ENCODE measurements around the gene FAHD1. TPM values are rescaled to one million over a fixed set of nuclear protein-coding genes. Genes with fewer than 3 reads are reported as not detected.

The FAHD1 gene
- total RNA-seq, 4 donors from 2014 or later, result 20.4 to 43.2 (median 39.5) TPM

GRCh38 chr16:1782408-1783264, 44.4 kb upstream of the FAHD1 start, which contains the start of the genes NUBP2 and SPSB3:
NUBP2 (plus strand) TSS chr16:1782960; CDS start chr16:1783021, 61 bp downstream.
SPSB3 (minus strand) TSS chr16:1782571; CDS start chr16:1781483, 1,088 bp downstream.
- no CpG with 5 or more reads among the region's 102 CpGs for whole genome bisulfite sequencing
- Histone ChIP-seq H3K4me1 (peaks cover 30 to 76% (median 55%) of the 10 kb centered on the region in 4 donors), H3K9me3 (no peaks in the 10 kb centered on the region), H3K4me3 (peak within 1 kb of the TSS; percentile 92 to 99 (median 96)), H3K27ac (replicated peaks in 1 of 4) (peak within 1 kb of the TSS; percentile 87 to 99 (median 90)), H3K27me3 (no peaks in the 10 kb centered on the region), H3K36me3 (peaks cover 10 to 63% (median 61%) of the 10 kb centered on the region in 4 donors)
- intact Hi-C loops (cut with DNase I), result loop anchor here (1.0 kb wide), 1 partner anchor 9 kb away; the partner anchor contains the start of gene MRPS34
- TF ChIP-seq EP300 (IDR thresholded peaks at IDR 0.05), result no peak
- peak; percentile 85 to 89 for TF ChIP-seq POLR2AphosphoS5 (IDR thresholded peaks at IDR 0.05)
- no peak for TF ChIP-seq POLR2A (IDR thresholded peaks at IDR 0.05; ENCODE audit: low read depth)
- TF ChIP-seq, protein P1, sequence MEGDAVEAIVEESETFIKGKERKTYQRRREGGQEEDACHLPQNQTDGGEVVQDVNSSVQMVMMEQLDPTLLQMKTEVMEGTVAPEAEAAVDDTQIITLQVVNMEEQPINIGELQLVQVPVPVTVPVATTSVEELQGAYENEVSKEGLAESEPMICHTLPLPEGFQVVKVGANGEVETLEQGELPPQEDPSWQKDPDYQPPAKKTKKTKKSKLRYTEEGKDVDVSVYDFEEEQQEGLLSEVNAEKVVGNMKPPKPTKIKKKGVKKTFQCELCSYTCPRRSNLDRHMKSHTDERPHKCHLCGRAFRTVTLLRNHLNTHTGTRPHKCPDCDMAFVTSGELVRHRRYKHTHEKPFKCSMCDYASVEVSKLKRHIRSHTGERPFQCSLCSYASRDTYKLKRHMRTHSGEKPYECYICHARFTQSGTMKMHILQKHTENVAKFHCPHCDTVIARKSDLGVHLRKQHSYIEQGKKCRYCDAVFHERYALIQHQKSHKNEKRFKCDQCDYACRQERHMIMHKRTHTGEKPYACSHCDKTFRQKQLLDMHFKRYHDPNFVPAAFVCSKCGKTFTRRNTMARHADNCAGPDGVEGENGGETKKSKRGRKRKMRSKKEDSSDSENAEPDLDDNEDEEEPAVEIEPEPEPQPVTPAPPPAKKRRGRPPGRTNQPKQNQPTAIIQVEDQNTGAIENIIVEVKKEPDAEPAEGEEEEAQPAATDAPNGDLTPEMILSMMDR (IDR thresholded peaks at IDR 0.05), result peak in 2 of 3 experiments; percentile 12 to 14
- peak; percentile 100 for DNase-seq (ENCODE audit: extremely low spot score)

DNA sequence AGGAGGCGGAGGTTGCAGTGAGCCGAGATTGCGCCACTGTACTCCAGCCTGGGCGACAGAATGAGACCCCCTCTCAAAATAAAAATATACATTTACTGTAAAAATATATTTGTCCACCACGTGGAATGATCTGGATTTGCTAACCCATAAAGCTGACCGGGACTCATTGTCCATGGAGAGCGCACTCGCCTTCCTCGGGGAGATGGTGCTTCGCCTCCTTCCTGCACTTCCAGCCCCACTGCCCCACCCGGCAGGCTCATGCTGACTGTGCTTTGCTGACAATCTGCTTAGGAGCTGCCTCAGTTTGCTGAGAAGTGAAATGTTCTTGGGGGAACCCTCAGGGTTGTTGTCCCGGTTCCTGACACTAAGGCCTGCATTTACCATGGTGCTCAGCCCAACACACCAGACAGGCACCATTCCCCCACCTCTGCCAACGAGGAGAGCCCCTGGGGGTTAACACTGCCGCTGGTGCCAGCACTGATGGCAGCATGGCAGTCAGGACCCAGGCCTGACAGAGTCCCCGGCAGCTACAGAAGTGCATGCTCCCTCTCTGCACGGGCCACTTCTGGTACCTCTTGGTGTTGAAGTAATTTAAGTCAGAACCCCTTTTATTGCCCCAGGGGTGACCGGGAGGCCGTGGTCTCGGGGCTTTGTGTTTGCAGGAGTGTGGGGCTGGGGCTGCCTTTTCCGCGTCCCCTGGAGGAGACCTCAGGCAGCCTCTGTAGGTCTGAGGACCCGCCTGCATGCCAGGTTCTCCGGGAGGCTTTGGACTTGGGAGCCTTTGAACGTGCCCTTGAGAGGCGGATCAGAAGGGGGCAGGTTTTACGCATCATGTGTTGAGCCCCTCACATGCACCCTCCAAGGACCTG, 41.8 kb upstream of the FAHD1 start:
- H3K9me3 ChIP-seq, result no peaks in the 10 kb centered on the region
- intact Hi-C loops (cut with DNase I), result loop anchor here (5.0 kb wide), 1 partner anchor 37 kb away; no protein-coding TSS in a partner anchor
- 89% methylated on average over 14 of the region's 26 CpGs for WGBS
- H3K27me3 ChIP-seq, result no peaks in the 10 kb centered on the region
- H3K36me3 ChIP-seq, result peaks cover 15 to 64% (median 62%) of the 10 kb centered on the region in 4 donors
- H3K4me3 ChIP-seq, result no peak overlapping the region
- H3K27ac ChIP-seq (replicated peaks in 1 of 4), result no peak overlapping the region
- TF ChIP-seq, protein P1 (IDR thresholded peaks at IDR 0.05), result no peak
- TF ChIP-seq POLR2A (IDR thresholded peaks at IDR 0.05; ENCODE audit: low read depth) (no peak), POLR2AphosphoS5 (IDR thresholded peaks at IDR 0.05) (no peak)
- peaks cover 26 to 62% (median 43%) of the 10 kb centered on the region in 4 donors for H3K4me1 ChIP-seq
- no peak for DNase-seq (ENCODE audit: extremely low spot score)

DNA sequence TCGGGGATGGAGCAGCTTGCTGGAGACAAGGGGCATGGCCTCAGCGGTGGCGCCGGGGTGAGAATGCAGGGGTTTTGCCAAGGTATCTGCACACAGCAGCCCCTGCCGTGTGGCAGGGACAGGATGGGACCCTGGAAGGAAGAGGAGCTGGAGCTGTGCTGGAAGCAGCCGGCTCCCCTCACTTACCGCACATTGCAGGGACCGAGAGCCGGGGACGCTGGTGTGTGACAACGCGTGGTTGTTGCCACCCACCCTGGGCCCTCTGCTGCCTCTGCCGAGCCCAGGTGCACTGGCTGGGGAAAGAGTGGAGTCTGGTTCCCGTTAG, 41.2 kb upstream of the FAHD1 start:
- Histone ChIP-seq H3K9me3 (no peaks in the 10 kb centered on the region), H3K36me3 (peaks cover 15 to 63% (median 62%) of the 10 kb centered on the region in 4 donors), H3K27ac (replicated peaks in 1 of 4) (no peak overlapping the region), H3K27me3 (no peaks in the 10 kb centered on the region), H3K4me1 (peaks cover 21 to 56% (median 37%) of the 10 kb centered on the region in 4 donors), H3K4me3 (no peak overlapping the region)
- DNase-seq (ENCODE audit: extremely low spot score), result no peak
- intact Hi-C loops (cut with DNase I), result loop anchor here (5.0 kb wide), 1 partner anchor 36 kb away; no protein-coding TSS in a partner anchor
- 84% methylated on average over 13 of the region's 14 CpGs for WGBS
- TF ChIP-seq POLR2AphosphoS5 (IDR thresholded peaks at IDR 0.05), result no peak
- TF ChIP-seq POLR2A (IDR thresholded peaks at IDR 0.05; ENCODE audit: low read depth), result no peak
- TF ChIP-seq, protein P1 (IDR thresholded peaks at IDR 0.05), result no peak
- TF ChIP-seq EP300 (IDR thresholded peaks at IDR 0.05), result no peak

- H3K36me3 ChIP-seq, result peaks cover 15 to 66% (median 63%) of the 10 kb centered on the region in 4 donors
- H3K27me3 ChIP-seq, result no peaks in the 10 kb centered on the region
- DNase-seq (ENCODE audit: extremely low spot score), result no peak
- intact Hi-C loops (cut with DNase I), result loop anchor here (5.0 kb wide), 1 partner anchor 36 kb away; no protein-coding TSS in a partner anchor
- H3K27ac ChIP-seq (replicated peaks in 1 of 4), result no peak overlapping the region
- 87% methylated on average over 29 of the region's 51 CpGs for WGBS
- no peak overlapping the region for H3K4me3 ChIP-seq
- no peaks in the 10 kb centered on the region for H3K9me3 ChIP-seq
- TF ChIP-seq POLR2A (IDR thresholded peaks at IDR 0.05; ENCODE audit: low read depth) (no peak), EP300 (IDR thresholded peaks at IDR 0.05) (no peak), POLR2AphosphoS5 (IDR thresholded peaks at IDR 0.05) (no peak)
- TF ChIP-seq, protein P1 (IDR thresholded peaks at IDR 0.05), result no peak
- peaks cover 15 to 49% (median 31%) of the 10 kb centered on the region in 4 donors for H3K4me1 ChIP-seq
Observed at GRCh38 chr16:1786242-1787055, 40.6 kb upstream of the FAHD1 start.
